Lower leg skin (tissue), 3 donors: ENCODE measurements around the gene SLC51B.

ENCODE experiments used
- CTCF ChIP-seq, 3 donors: fragments of 450-650 bp; IDR thresholded peaks; one replicate each; pipeline ENCODE4 v1.5.1; 2016; ENCODE audit warnings: antibody characterized with exemption in 3 of 3, mild to moderate bottlenecking in 3 of 3, moderate library complexity in 2 of 3
- POLR2A ChIP-seq, 2 donors: fragments of 450-650 bp; IDR thresholded peaks; one replicate each; pipeline ENCODE4 v1.6.1; 2016 to 2017; ENCODE audit warnings: antibody characterized with exemption in 2 of 2, mild to moderate bottlenecking in 1 of 2, moderate library complexity in 1 of 2

GRCh38 chr15:65066635-65067316 lies 21.6 kb downstream of the SLC51B start:
- TF ChIP-seq CTCF (IDR thresholded peaks at IDR 0.05) (no peak), POLR2A (IDR thresholded peaks at IDR 0.05) (no peak)
